Inflammatory macrophage treated with lipopolysaccharide for 1 hour (primary cell): ENCODE results near the gene AADAT.

Experiments
- DNase-seq, 2 donors: peaks; one replicate each; pipeline ENCODE4 v3.0.0-alpha.2; 2020 to 2022

The AADAT gene

DNA sequence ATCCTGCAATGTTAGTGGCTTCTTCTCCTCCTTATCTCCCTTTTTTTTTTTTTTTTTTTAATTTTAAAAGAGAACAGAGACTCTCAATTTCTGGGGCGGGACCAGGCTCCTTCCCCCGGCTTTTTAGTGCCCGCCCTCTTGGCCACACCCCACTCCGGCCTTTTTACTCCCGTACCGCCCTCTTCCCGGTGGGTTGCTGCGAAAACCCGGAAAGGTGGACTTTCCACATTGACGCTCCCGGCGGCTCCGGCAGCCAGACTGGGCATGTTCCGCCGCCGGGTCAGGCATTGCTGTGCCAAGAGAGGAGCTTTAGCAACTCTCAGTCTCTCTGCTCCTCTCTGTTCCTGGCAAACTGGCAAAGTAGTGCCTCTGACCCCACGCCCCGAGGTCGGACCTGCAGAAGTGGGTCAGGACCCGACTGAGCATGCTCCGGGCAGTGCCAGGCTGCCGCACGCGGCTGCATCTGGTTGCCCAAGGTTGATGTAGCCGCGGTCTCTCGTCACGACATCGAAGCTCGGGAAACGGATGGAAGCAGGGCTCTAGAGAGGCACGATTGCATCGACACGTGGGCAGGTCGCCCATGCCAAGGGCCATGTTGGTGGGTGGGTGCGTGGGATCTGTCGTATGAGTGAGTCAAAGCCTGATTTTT is 62.5 kb downstream of the AADAT start:
- peak; percentile 90 to 97 for DNase-seq

DNA sequence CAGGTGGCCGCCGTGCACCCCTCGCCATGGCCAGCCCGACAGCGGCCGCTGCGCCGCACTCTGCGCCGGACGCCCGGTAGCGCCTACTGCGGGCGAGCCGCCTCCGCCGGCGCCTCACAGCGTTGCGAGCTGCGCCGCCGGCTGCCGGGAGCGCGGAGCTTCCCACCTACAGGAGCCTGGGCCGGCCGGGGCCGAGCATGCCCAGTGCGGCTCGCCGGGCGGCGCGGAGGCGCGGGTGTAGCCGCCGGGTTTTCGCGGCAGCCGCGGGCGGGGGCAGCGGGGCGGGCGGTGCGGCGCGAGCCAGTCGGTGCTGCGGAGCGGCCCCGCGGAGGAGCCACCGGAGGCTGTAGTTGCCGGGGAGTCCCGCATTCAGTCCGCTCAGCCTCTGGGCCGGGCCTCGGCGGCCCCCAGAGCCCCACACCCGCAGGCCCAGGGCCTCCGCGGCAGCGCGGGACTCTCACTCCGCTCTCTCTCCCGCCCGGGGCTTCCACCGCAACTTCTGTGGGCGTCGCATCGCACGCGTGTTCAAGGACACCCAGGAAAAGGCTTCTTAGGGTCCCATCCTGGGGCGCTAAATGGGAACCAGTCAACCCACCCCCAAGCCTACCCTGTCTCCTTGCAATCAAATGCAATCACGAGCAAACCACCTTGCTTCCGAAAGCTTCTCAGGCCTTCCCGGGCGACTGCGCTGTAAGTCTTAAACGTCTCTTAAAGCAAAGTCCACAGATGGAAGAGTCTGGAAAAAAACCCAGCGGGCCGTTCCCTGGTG is 63.3 kb downstream of the AADAT start, which contains the start of gene MFAP3L:
MFAP3L (minus strand) TSS at position 143 of the 769 bp plus-strand sequence. CDS start 20,518 bp downstream, outside the sequence.
- peak; percentile 82 to 84 for DNase-seq

DNA sequence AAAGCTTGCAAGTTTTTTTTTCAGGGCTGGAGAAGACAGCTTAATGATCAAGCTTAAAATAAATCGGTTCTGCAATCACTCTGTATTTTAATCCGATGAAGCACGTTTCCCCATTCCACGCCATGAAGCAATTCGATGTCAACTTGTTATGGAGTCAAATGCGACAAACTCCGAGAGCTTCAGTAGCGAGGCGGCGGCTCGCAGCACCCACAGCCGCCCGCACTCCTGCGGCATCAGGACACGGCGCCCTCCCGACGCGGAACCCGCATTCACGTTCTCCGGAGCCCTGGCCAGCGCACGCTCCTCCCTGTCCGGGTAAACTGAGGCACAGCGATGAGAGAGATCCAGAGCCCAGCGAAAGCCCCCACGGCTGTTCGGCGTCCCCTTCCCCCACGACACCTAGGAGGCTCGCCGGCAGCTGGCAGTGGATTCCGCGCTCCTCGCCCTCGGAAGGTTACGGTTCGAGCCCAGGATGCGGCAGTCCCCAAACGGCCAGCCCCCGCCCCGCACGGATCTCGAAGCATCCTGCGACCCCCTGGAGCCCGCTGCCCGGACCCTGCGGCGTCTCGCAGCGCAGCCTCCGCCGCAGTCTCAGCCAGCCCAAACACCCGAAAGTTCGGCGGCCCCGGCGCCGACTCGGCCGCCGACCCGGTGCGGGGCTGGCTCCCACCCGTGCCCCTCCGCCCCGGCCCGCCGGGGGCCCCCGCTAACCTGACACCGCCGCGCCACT is 64.1 kb downstream of the AADAT start:
- DNase-seq = no peak

DNA sequence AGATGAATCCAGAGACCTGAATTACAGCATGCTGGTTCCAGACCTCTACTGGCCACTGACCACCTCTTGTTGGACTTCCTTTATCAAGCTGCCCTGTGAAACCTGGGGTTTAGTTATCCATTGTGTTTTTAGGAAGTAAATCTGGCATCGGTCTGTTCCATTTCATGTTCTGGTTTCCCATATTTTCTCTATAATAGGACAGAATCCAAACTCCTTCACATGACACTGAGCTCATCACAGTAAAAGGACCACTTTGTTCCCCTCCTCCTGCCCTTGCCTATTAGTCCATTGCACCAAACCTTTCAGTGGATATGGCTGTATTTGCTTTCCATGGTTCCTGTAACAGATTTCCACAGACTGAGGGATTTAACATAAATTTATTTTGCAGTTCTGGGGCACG is 67.5 kb downstream of the AADAT start:
- DNase-seq = no peak

DNA sequence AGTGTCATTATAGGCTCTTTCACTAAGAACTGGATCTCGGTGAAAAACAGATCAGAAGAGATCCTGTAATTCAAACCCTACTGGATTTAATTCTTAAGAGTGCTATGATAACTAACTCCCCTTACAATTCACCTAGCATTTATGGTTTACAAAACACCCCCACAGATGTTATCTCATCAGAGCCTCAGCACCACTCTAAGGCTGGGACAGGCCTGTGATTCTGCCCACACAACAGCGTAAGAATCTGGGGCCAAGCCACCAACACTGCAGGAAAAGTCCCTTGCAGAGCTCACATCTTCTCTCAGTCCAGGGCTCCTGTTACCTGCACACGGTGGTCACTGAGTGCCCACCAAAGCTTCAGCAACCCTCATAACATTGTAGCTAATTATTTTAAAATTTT is 72.5 kb downstream of the AADAT start:
- DNase-seq = no peak

DNA sequence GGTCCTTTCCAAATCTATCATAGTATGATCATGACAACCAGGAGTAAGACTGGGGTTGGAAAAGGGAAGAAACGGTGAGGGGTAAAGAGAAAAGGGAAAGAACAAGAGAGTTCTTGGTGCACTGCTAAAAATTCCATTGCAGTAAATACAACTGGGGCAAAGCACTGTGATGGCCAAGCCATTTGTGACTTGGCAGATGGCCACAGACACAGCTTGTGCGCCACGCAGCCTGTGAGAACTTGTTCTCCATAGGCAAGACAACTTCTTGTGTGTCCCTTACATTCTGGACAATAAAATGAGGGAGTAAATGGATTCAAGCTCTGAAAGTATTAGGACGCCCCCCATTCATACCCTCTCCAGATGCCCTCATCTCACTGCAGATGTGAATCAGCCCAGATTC is 74.5 kb downstream of the AADAT start:
- DNase-seq = no peak

DNA sequence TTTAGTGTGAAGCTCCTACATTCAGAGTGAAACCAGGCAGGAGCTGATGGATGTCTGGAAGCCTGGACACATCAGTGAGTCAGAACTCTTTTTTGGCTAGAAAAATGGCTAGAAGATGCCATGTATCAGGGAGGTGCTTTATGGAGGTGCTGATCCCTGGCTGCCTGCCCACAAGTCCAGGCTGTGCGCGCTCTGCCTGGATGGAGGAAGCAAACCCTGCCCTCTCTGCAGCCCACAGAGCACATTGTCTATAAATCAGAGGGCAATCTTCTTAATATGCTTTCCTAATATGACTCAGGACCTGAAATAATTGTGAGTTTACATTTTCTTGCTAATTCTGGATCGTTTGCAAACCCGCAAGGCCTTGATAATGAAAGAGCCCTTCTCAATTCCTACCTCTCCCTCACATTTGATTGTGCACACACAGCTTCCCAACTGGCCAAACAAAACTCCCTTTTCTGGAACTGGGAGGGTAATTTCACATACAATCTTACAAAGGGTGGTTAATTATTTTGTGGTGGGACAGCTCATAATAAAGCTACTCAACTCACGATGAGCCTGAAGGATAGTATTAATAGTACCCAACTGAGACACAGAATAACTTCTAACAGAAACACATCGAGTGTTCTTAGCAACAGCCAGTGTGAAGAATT is 75.3 kb downstream of the AADAT start:
- DNase-seq = no peak

DNA sequence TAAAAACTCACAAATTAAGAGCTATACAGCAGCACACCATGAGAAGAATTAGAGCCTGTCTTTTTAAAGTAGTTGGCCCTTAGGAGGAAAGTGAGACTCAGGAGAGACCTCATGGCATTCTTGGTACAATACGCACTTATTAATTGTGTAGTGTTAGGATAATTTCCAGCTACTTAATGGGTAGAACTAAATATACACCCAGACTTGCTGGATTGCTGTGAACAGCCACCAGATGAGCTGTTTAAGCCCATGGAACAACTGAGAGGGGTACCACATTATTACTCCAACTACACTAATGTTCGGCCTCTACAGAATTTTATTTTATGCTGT is 77.2 kb downstream of the AADAT start:
- no peak for DNase-seq

DNA sequence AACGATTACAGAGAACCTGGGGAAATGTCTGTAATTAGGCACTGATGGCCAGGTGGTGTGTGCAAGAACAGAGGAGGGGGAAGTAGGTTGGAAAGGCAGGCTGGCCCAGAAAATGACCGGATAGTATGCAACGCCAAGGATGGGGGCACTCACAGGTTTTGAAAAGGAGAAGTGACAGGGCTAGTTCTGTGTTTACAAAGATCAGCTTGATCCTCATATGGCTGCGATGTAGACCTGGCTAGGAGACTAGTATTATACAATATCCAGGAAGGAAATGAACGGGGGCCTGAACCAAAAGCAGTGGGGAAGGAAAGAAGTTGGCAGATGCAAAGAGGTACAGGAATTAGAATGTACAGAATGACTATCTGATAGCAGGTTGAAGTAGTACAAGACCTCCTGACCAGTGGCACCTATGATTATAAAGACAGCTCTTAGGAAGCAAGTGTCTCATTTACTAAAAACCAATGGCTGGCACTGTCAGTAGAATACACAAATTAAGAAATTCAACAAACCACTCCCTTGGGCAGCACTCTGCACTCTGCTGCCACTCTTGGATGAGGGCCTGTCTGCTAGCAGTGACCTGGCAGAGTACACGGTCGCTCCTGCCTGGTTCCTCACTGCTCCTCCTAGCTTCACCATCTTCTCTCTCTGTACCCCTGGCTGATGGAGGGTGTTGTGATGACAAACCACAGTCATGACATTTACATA is 77.7 kb downstream of the AADAT start:
- no peak for DNase-seq
